ENCODE measurements around the gene KRTAP9-4. TPM values are rescaled to one million over a fixed set of nuclear protein-coding genes. Genes with fewer than 3 reads are reported as not detected.
"Not testable (repeated sequence)": the region's sequence is repeated elsewhere in the genome, so short reads cannot be mapped to it uniquely, and the experiment has no call there.

Gene KRTAP9-4
- total RNA-seq, 2 experiments from 2014 or later: not detected

DNA sequence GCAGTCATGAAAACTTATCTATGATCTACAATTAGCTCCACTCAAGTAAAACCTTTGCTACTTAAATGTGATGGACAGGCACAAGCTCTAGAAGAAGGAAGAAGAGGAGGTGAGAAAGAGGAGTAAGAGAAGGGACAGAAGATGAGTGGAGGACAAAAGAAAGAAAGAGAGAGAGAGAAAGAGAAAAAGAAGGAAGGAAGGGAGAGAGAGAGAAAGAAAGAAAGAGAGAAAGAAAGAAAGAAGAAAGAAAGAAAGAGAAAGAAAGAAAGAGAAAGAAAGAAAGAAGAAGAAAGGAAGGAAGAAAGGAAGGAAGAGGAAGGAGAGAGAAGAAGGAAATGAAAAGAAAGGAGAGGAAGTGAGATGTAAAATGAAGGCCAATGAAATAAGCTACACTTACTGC, 19.4 kb upstream of the KRTAP9-4 start:
- no peak overlapping the region for H3K27ac Mint-ChIP-seq
- H3K4me1 Mint-ChIP-seq (ENCODE audit: low read depth): no peaks in the 10 kb centered on the region
- POLR2A ChIA-PET: no interaction called here
- no peaks in the 10 kb centered on the region for H3K36me3 Mint-ChIP-seq (ENCODE audit: low read depth)
- no peaks in the 10 kb centered on the region for H3K27me3 ChIP-seq (ENCODE audit: control insufficient read depth in 1 of 2, insufficient read depth in 2 of 2, low read length in 2 of 2)
- H3K9me3 ChIP-seq (ENCODE audit: control insufficient read depth in 1 of 2, insufficient read depth in 1 of 2, low read length in 2 of 2): no peaks in the 10 kb centered on the region
- H3K36me3 ChIP-seq (ENCODE audit: insufficient read depth, low read length): no peaks in the 10 kb centered on the region
- TF ChIP-seq, protein P1, sequence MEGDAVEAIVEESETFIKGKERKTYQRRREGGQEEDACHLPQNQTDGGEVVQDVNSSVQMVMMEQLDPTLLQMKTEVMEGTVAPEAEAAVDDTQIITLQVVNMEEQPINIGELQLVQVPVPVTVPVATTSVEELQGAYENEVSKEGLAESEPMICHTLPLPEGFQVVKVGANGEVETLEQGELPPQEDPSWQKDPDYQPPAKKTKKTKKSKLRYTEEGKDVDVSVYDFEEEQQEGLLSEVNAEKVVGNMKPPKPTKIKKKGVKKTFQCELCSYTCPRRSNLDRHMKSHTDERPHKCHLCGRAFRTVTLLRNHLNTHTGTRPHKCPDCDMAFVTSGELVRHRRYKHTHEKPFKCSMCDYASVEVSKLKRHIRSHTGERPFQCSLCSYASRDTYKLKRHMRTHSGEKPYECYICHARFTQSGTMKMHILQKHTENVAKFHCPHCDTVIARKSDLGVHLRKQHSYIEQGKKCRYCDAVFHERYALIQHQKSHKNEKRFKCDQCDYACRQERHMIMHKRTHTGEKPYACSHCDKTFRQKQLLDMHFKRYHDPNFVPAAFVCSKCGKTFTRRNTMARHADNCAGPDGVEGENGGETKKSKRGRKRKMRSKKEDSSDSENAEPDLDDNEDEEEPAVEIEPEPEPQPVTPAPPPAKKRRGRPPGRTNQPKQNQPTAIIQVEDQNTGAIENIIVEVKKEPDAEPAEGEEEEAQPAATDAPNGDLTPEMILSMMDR (IDR thresholded peaks at IDR 0.05): no peak
- H3K27me3 Mint-ChIP-seq: peaks cover 22% of the 10 kb centered on the region
- H3K9me3 Mint-ChIP-seq: no peaks in the 10 kb centered on the region
- no peak for ATAC-seq (ENCODE audit: poor library complexity)
- no peak overlapping the region for H3K27ac ChIP-seq (ENCODE audit: low read depth in 1 of 2, low read length in 2 of 2)
- H3K4me3 Mint-ChIP-seq: no peak overlapping the region
- H3K4me1 ChIP-seq (ENCODE audit: insufficient read depth, low read length): no peaks in the 10 kb centered on the region
- CTCF ChIA-PET: interaction anchor here (1.8 kb wide), 1 partner anchor 10 kb away, joined by 3 read pairs; no protein-coding TSS in a partner anchor
- intact Hi-C loops (cut with DNase I, micrococcal nuclease): loop anchor here in 1 of 2 experiments (5.0 kb wide), 1 partner anchor 92 kb away; no protein-coding TSS in a partner anchor
- no peak overlapping the region for H3K4me3 ChIP-seq (ENCODE audit: low read length)
- DNase-seq: no peak

DNA sequence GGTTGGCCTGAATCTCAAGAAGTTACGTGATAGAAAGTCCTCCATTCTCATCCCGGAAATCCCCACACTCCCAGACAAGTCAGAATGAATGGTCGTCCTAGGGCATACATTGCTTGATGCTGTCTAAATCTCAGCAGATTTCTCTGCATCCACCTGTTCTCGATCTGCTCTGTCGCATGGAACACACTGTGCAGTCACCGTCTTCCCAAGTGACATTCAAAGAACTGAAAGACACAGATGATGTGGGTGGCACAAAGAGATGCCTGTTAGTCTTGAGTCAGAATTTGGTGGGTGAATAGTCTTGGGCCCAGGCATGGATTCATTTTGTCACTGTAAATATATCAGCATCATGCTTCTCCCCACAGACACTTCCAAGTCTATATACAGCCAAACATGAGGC, 17.8 kb upstream of the KRTAP9-4 start:
- Mint-ChIP-seq H3K9me3 (no peaks in the 10 kb centered on the region), H3K27me3 (peaks cover 27% of the 10 kb centered on the region), H3K4me1 (ENCODE audit: low read depth) (no peaks in the 10 kb centered on the region), H3K4me3 (no peak overlapping the region), H3K36me3 (ENCODE audit: low read depth) (no peaks in the 10 kb centered on the region), H3K27ac (no peak overlapping the region)
- intact Hi-C loops (cut with DNase I, micrococcal nuclease): loop anchor here in 1 of 2 experiments (5.0 kb wide), 1 partner anchor 91 kb away; no protein-coding TSS in a partner anchor
- ChIA-PET POLR2A (no interaction called here), CTCF (no interaction called here)
- Histone ChIP-seq H3K27me3 (ENCODE audit: control insufficient read depth in 1 of 2, insufficient read depth in 2 of 2, low read length in 2 of 2) (no peaks in the 10 kb centered on the region), H3K27ac (ENCODE audit: low read depth in 1 of 2, low read length in 2 of 2) (no peak overlapping the region), H3K4me1 (ENCODE audit: insufficient read depth, low read length) (no peaks in the 10 kb centered on the region), H3K9me3 (ENCODE audit: control insufficient read depth in 1 of 2, insufficient read depth in 1 of 2, low read length in 2 of 2) (no peaks in the 10 kb centered on the region), H3K4me3 (ENCODE audit: low read length) (no peak overlapping the region), H3K36me3 (ENCODE audit: insufficient read depth, low read length) (no peaks in the 10 kb centered on the region)
- TF ChIP-seq, protein P1 (IDR thresholded peaks at IDR 0.05): no peak
- ATAC-seq (ENCODE audit: poor library complexity) (no peak), DNase-seq (no peak)

DNA sequence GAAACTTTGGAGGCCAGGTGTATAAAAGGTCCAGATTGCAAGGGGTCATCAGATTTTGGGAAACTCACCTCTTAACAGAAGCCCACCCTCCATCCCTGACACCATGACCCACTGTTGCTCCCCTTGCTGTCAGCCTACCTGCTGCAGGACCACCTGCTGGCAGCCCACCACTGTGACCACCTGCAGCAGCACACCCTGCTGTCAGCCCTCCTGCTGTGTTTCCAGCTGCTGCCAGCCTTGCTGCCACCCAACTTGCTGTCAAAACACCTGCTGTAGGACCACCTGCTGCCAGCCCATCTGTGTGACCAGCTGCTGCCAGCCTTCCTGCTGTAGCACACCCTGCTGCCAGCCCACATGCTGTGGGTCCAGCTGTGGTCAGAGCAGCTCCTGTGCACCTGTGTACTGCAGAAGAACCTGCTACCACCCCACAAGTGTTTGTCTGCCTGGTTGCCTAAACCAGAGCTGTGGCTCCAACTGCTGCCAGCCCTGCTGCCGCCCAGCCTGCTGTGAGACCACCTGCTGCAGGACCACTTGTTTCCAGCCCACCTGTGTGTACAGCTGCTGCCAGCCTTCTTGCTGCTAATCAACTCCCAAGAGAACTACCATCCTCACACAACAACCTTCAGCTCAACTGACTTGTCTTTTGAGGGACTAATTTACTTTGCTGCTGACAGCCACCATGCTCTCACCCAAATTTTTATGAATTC, 16.9 kb upstream of the KRTAP9-4 start, which contains the start of gene KRTAP9-3:
Gene KRTAP9-3 (plus strand): TSS at position 51 of the 707 bp plus-strand sequence. CDS start 53 bp downstream, at position 104.
- H3K9me3 ChIP-seq (ENCODE audit: control insufficient read depth in 1 of 2, insufficient read depth in 1 of 2, low read length in 2 of 2); H3K4me3 ChIP-seq (ENCODE audit: low read length); H3K9me3 Mint-ChIP-seq; DNase-seq; ATAC-seq (ENCODE audit: poor library complexity); H3K4me1 ChIP-seq (ENCODE audit: insufficient read depth, low read length); CTCF ChIA-PET; H3K4me3 Mint-ChIP-seq; POLR2A ChIA-PET; H3K36me3 ChIP-seq (ENCODE audit: insufficient read depth, low read length); H3K27ac ChIP-seq (ENCODE audit: low read depth in 1 of 2, low read length in 2 of 2); H3K36me3 Mint-ChIP-seq (ENCODE audit: low read depth); H3K27me3 ChIP-seq (ENCODE audit: control insufficient read depth in 1 of 2, insufficient read depth in 2 of 2, low read length in 2 of 2); H3K27ac Mint-ChIP-seq; H3K4me1 Mint-ChIP-seq (ENCODE audit: low read depth): not testable (repeated sequence)
- peaks cover 27% of the 10 kb centered on the region for H3K27me3 Mint-ChIP-seq
- intact Hi-C loops (cut with DNase I, micrococcal nuclease): loop anchor here in 1 of 2 experiments (5.0 kb wide), 1 partner anchor 90 kb away; no protein-coding TSS in a partner anchor

DNA sequence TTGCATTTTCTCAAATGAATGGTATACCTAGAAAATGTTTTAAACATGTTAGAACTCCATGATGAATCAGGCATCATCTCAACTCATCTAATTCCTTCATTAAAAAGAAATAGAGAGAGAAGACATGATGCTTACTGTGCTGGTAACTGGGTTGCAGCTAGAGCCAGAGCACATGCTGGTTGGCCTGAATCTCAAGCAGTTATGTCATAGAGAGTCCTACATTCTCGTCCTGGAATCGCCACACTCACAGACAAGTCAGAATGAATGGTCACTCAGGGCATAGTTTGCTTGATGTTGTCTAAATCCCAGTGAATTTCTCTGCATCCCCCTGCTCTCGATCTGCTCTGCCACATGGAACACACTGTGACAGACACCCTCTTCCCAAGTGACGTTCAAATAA, 12.4 kb upstream of the KRTAP9-4 start:
- H3K9me3 ChIP-seq (ENCODE audit: control insufficient read depth in 1 of 2, insufficient read depth in 1 of 2, low read length in 2 of 2); POLR2A ChIA-PET; H3K36me3 Mint-ChIP-seq (ENCODE audit: low read depth); intact Hi-C loops (cut with DNase I, micrococcal nuclease); H3K4me1 ChIP-seq (ENCODE audit: insufficient read depth, low read length); H3K27ac ChIP-seq (ENCODE audit: low read depth in 1 of 2, low read length in 2 of 2); H3K4me1 Mint-ChIP-seq (ENCODE audit: low read depth); CTCF ChIA-PET; H3K36me3 ChIP-seq (ENCODE audit: insufficient read depth, low read length); H3K27me3 ChIP-seq (ENCODE audit: control insufficient read depth in 1 of 2, insufficient read depth in 2 of 2, low read length in 2 of 2); H3K4me3 Mint-ChIP-seq; H3K9me3 Mint-ChIP-seq; ATAC-seq (ENCODE audit: poor library complexity); H3K4me3 ChIP-seq (ENCODE audit: low read length); DNase-seq; H3K27ac Mint-ChIP-seq: not testable (repeated sequence)
- peaks cover 25% of the 10 kb centered on the region for H3K27me3 Mint-ChIP-seq

DNA sequence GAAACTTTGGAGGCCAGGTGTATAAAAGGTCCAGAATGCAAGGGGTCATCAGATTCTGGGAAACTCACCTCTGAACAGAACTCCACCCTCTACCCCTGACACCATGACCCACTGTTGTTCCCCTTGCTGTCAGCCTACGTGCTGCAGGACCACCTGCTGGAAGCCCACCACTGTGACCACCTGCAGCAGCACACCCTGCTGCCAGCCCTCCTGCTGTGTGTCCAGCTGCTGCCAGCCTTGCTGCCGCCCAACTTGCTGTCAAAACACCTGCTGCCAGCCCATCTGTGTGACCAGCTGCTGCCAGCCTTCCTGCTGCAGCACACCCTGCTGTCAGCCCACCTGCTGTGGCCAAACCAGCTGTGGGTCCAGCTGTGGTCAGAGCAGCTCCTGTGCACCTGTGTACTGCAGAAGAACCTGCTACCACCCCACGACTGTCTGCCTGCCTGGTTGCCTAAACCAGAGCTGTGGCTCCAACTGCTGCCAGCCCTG, 11.5 kb upstream of the KRTAP9-4 start, which contains the start of gene KRTAP9-8:
Gene KRTAP9-8 (plus strand): TSS at position 51 of the 489 bp plus-strand sequence. CDS start 53 bp downstream, at position 104.
- not testable (repeated sequence) for H3K9me3 Mint-ChIP-seq

More for the DNA sequence above, 11.5 kb upstream of the KRTAP9-4 start, which contains the start of gene KRTAP9-8:
- H3K4me1 Mint-ChIP-seq (ENCODE audit: low read depth); H3K27me3 ChIP-seq (ENCODE audit: control insufficient read depth in 1 of 2, insufficient read depth in 2 of 2, low read length in 2 of 2); ATAC-seq (ENCODE audit: poor library complexity); H3K4me1 ChIP-seq (ENCODE audit: insufficient read depth, low read length); H3K36me3 Mint-ChIP-seq (ENCODE audit: low read depth); intact Hi-C loops (cut with DNase I, micrococcal nuclease); CTCF ChIA-PET; POLR2A ChIA-PET; H3K27ac ChIP-seq (ENCODE audit: low read depth in 1 of 2, low read length in 2 of 2); H3K36me3 ChIP-seq (ENCODE audit: insufficient read depth, low read length); H3K4me3 ChIP-seq (ENCODE audit: low read length); H3K4me3 Mint-ChIP-seq; H3K27ac Mint-ChIP-seq; H3K9me3 ChIP-seq (ENCODE audit: control insufficient read depth in 1 of 2, insufficient read depth in 1 of 2, low read length in 2 of 2); DNase-seq: not testable (repeated sequence)
- H3K27me3 Mint-ChIP-seq: peaks cover 28% of the 10 kb centered on the region

Measured in CD4-positive, alpha-beta T cell (primary cell).